H1 (cell line): ENCODE results near the gene DDI1. TPM values are rescaled to one million over a fixed set of nuclear protein-coding genes. Genes with fewer than 3 reads are reported as not detected.

Experiments
- CTCF ChIA-PET: fragments of 300-600 bp; sonication (Branson Sonifier 250); formaldehyde crosslinking; loops from one replicate; lab custom pipeline; 2021; ENCODE audit not compliant: partially characterized antibody; lab: Charles Lee
- POLR2A ChIA-PET: fragments of 300-600 bp; sonication (Branson Sonifier 250); formaldehyde crosslinking; loops from one replicate; lab custom pipeline; 2021; ENCODE audit warnings: inconsistent platforms; ENCODE audit not compliant: partially characterized antibody; lab: Charles Lee
- DNase-seq, 2 experiments: peaks; one replicate each; pipeline versions ENCODE4 v3.0.0 to v3.0.0-alpha.2; 2010 to 2022; ENCODE audit warnings: low spot score in 2 of 2, low read depth in 1 of 2, mixed read lengths in 1 of 2
- FAIRE-seq: peaks from 2 replicates; lab custom pipeline; 2011; peaks lifted over from hg19 to GRCh38; lab: Jason Lieb, UNC
- H2AFZ ChIP-seq: 2 replicates; pipeline ENCODE4 v1.8.1; 2012; ENCODE audit warnings: low read length, inconsistent platforms
- H2AK5ac ChIP-seq: 2 replicates; pipeline ENCODE4 v1.6.1; 2013; ENCODE audit warnings: low read depth, low read length
- H2BK120ac ChIP-seq: replicated peaks from 2 replicates; pipeline ENCODE3; 2013; ENCODE audit warnings: low read depth, low read length, inconsistent platforms
- H2BK12ac ChIP-seq: 2 replicates; pipeline ENCODE4 v1.6.1; 2013; ENCODE audit warnings: low read depth, low read length
- H2BK15ac ChIP-seq: 2 replicates; pipeline ENCODE4 v1.6.1; 2013; ENCODE audit warnings: low read length
- H2BK20ac ChIP-seq: 2 replicates; pipeline ENCODE4 v1.6.1; 2013; ENCODE audit warnings: low read length
- H2BK5ac ChIP-seq: 2 replicates; pipeline ENCODE4 v1.6.1; 2013; ENCODE audit warnings: low read depth, low read length
- H3K14ac ChIP-seq: 2 replicates; pipeline ENCODE4 v1.6.1; 2013; ENCODE audit warnings: inconsistent platforms; ENCODE audit not compliant: insufficient read length
- H3K18ac ChIP-seq: 2 replicates; pipeline ENCODE4 v1.6.1; 2013; ENCODE audit warnings: low read length; ENCODE audit errors: extremely low read depth
- H3K23ac ChIP-seq: 2 replicates; pipeline ENCODE4 v1.6.1; 2013; ENCODE audit warnings: inconsistent platforms; ENCODE audit not compliant: insufficient read length
- H3K23me2 ChIP-seq: 2 replicates; pipeline ENCODE4 v1.6.1; 2013; ENCODE audit warnings: low read depth, low read length
- H3K27ac ChIP-seq: 2 replicates; pipeline ENCODE4 v1.6.1; 2011; ENCODE audit warnings: low read depth, low read length, inconsistent platforms
- H3K27me3 ChIP-seq, 4 experiments: replicated peaks in 1 of 4; 1 replicate in 1 of 4; 2 replicates in 3 of 4; pipeline versions ENCODE4 v1.6.1 to v1.8.1; 2011 to 2013; ENCODE audit warnings: low read length in 3 of 4, mild to moderate bottlenecking in 3 of 4, inconsistent platforms in 2 of 4, mixed read lengths in 2 of 4, moderate library complexity in 1 of 4; ENCODE audit not compliant: control insufficient read depth in 3 of 4, insufficient read depth in 3 of 4; ENCODE audit errors: extremely low read depth in 1 of 4
- H3K36me3 ChIP-seq, 4 experiments: 2 replicates each; pipeline versions ENCODE4 v1.6.1 to v1.8.1; 2011 to 2013; ENCODE audit warnings: mild to moderate bottlenecking in 4 of 4, low read length in 3 of 4, moderate library complexity in 2 of 4, control low read depth in 1 of 4, inconsistent platforms in 1 of 4; ENCODE audit not compliant: insufficient read depth in 4 of 4, control insufficient read depth in 2 of 4
- H3K4ac ChIP-seq: replicated peaks from 2 replicates; pipeline ENCODE3; 2013; ENCODE audit warnings: low read length, low read depth, mixed read lengths, inconsistent platforms; ENCODE audit not compliant: insufficient read length
- H3K4me1 ChIP-seq, 4 experiments: replicated peaks in 1 of 4; 1 replicate in 1 of 4; 2 replicates in 3 of 4; pipeline versions ENCODE4 v1.6.1 to v1.8.1; 2011 to 2013; ENCODE audit warnings: low read length in 3 of 4, inconsistent platforms in 2 of 4, mixed read lengths in 1 of 4; ENCODE audit not compliant: insufficient read depth in 4 of 4, control insufficient read depth in 3 of 4
- H3K4me2 ChIP-seq, 2 experiments: 2 replicates each; pipeline versions ENCODE4 v1.6.1 to v1.8.1; 2011 to 2013; ENCODE audit warnings: low read depth in 2 of 2, low read length in 2 of 2, control low read depth in 1 of 2, inconsistent platforms in 1 of 2, mild to moderate bottlenecking in 1 of 2; ENCODE audit not compliant: insufficient read depth in 1 of 2
- H3K4me3 ChIP-seq, 4 experiments: fragments of 200-600, 300-600 bp in 1 of 4; sonication (generic), shearing (Covaris generic), sonication (Bioruptor Twin) in 1 of 4; 2 replicates each; pipeline versions ENCODE4 v1.5.1 to v1.8.1; 2011 to 2016; ENCODE audit warnings: low read length in 4 of 4, low read depth in 3 of 4, control low read depth in 2 of 4, inconsistent platforms in 2 of 4, mild to moderate bottlenecking in 2 of 4, mixed read lengths in 1 of 4, moderate library complexity in 1 of 4; ENCODE audit not compliant: insufficient read depth in 2 of 4; ENCODE audit errors: extremely low read depth in 1 of 4
- H3K56ac ChIP-seq: replicated peaks from 2 replicates; pipeline ENCODE3; 2013; ENCODE audit warnings: low read depth, mild to moderate bottlenecking, mixed read lengths, low read length, inconsistent platforms; ENCODE audit not compliant: insufficient read length
- H3K79me1 ChIP-seq: 2 replicates; pipeline ENCODE4 v1.6.1; 2013; ENCODE audit warnings: low read depth, low read length, control low read depth
- H3K79me2 ChIP-seq, 2 experiments: 2 replicates each; pipeline versions ENCODE4 v1.6.1 to v1.8.1; 2012 to 2013; ENCODE audit warnings: low read length in 2 of 2, mild to moderate bottlenecking in 2 of 2, inconsistent platforms in 1 of 2; ENCODE audit not compliant: insufficient read depth in 2 of 2, control insufficient read depth in 1 of 2
- H3K9ac ChIP-seq, 4 experiments: replicated peaks in 1 of 4; 1 replicate in 1 of 4; 2 replicates in 3 of 4; pipeline versions ENCODE4 v1.6.1 to v1.8.1; 2011 to 2013; ENCODE audit warnings: low read depth in 3 of 4, low read length in 3 of 4, control low read depth in 2 of 4, mild to moderate bottlenecking in 2 of 4, moderate library complexity in 2 of 4, inconsistent platforms in 1 of 4; ENCODE audit errors: extremely low read depth in 1 of 4
- H3K9me3 ChIP-seq, 2 experiments: 2 replicates each; pipeline versions ENCODE4 v1.6.1 to v1.8.1; 2012 to 2013; ENCODE audit warnings: mild to moderate bottlenecking in 2 of 2, moderate library complexity in 2 of 2, control low read depth in 1 of 2, inconsistent platforms in 1 of 2, low read depth in 1 of 2, low read length in 1 of 2, mixed read lengths in 1 of 2; ENCODE audit not compliant: insufficient read depth in 2 of 2
- H4K20me1 ChIP-seq, 2 experiments: replicated peaks in 1 of 2; 2 replicates each; pipeline versions ENCODE3 to v1.8.1; 2011 to 2013; ENCODE audit warnings: inconsistent platforms in 2 of 2, low read length in 2 of 2, mild to moderate bottlenecking in 1 of 2; ENCODE audit not compliant: insufficient read depth in 2 of 2, control insufficient read depth in 1 of 2
- H4K5ac ChIP-seq: 2 replicates; pipeline ENCODE4 v1.6.1; 2013; ENCODE audit warnings: low read length, low read depth, mixed read lengths, inconsistent platforms; ENCODE audit not compliant: insufficient read length
- H4K8ac ChIP-seq: 2 replicates; pipeline ENCODE4 v1.8.0; 2013; ENCODE audit warnings: mild to moderate bottlenecking, moderate library complexity, low read length, inconsistent platforms; ENCODE audit not compliant: insufficient read depth; ENCODE audit errors: extremely low read depth
- H4K91ac ChIP-seq: replicated peaks from 2 replicates; pipeline ENCODE3; 2013; ENCODE audit warnings: low read length, mixed read lengths, inconsistent platforms; ENCODE audit not compliant: insufficient read length
- SIX5 ChIP-seq: IDR thresholded peaks from 2 replicates; pipeline ENCODE4 v1.6.1; 2011; ENCODE audit warnings: mild to moderate bottlenecking, low read depth, low read length
- WGBS, 2 experiments: shearing (Covaris generic) in 1 of 2; methylation state at CpG; one replicate each; pipeline versions ENCODE4 v1.1.6 to v1.1.7; 2013 to 2015; ENCODE audit warnings: low lambda C conversion rate in 2 of 2, mixed read lengths in 2 of 2, inconsistent platforms in 1 of 2, low coverage in 1 of 2, missing lambda C conversion rate in 1 of 2; ENCODE audit not compliant: insufficient replicate concordance in 2 of 2, insufficient coverage in 1 of 2, insufficient read length in 1 of 2; ENCODE audit errors: extremely low coverage in 1 of 2, missing lambda C conversion rate in 1 of 2; 5-methylcytosine and 5-hydroxymethylcytosine counted together
- polyA plus RNA-seq, 7 experiments: library from polyadenylated mRNA; depleted of rRNA in 3 of 7; stranded (reverse) in 5 of 7; unstranded in 2 of 7; fragments of >200 nt in 5 of 7; fragments of 200-250 nt in 2 of 7; gene quantifications; 1 replicate in 5 of 7; 2 replicates in 1 of 7; 4 replicates in 1 of 7; pipeline versions ENCODE4 v1.2.1 to v1.2.3, GENCODE V29; 2011 to 2013; ENCODE audit warnings: missing spikeins in 2 of 7, mixed read lengths in 2 of 7
- total RNA-seq: library from RNA; stranded (reverse); fragmentation: NEBNext Ultra II Directional; extraction: Animal tissue kit (Norgen Biotek cat#: 25700); gene quantifications from 2 replicates; pipeline ENCODE4 v1.2.1, GENCODE V29; 2021

DDI1 gene
- total and polyA plus RNA-seq, 2 of the 8 experiments (the other 6 are each of a cell fraction or from before 2014, with no cell fraction given) = not detected

DNA sequence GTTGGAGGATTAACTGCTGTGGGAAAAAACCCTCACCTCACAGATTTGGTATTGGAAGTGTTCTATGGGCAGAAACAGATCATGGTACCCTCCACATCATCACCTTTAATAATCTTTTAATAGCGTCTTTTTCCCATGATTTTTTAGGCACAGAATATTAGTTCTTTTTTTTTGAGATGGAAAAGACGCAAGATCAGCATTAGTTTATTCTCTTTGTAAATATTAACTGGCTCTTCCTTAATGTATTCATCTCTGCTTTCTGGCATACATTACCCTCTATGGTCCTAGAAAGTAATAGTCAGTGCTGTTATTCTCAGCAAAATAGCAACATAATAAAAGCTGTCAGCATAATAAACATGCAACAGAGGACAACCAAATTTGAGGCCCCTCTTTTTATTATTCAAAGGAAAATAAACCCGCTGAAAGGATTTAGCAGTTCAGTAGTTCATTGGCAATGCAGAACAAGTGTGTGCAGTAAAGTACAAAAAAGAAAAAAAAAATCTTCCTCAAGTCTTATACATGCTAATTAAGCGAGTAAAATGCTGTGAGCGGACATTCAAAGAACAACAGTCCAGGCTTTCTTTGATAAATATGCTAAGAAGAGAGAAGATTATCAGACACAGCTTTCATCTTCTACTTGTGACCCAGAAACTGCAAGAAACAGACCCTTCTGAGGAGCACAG, 37.5 kb upstream of the DDI1 start:
- DNase-seq (no peak), FAIRE-seq (no peak)
- Histone ChIP-seq H4K20me1 (peaks cover 0 to 1% of the 10 kb centered on the region in 2 experiments), H2BK12ac (no peak overlapping the region), H3K27me3 (no peaks in the 10 kb centered on the region), H3K9me3 (no peaks in the 10 kb centered on the region), H2BK5ac (no peak overlapping the region), H2BK20ac (no peak overlapping the region), H3K36me3 (no peaks in the 10 kb centered on the region), H4K8ac (no peak overlapping the region), H3K18ac (no peak overlapping the region), H3K23me2 (no peaks in the 10 kb centered on the region), H2BK120ac (no peak overlapping the region), H3K4me2 (no peak overlapping the region), H2AFZ (no peak overlapping the region), H4K91ac (no peak overlapping the region), H3K4me3 (no peak overlapping the region), H3K9ac (no peak overlapping the region), H3K14ac (no peak overlapping the region), H3K23ac (no peak overlapping the region), H2BK15ac (no peak overlapping the region), H2AK5ac (no peak overlapping the region), H3K4ac (no peak overlapping the region), H3K79me1 (no peaks in the 10 kb centered on the region), H3K79me2 (no peaks in the 10 kb centered on the region), H3K56ac (no peak overlapping the region), H3K27ac (no peak overlapping the region), H4K5ac (no peak overlapping the region), H3K4me1 (no peaks in the 10 kb centered on the region)
- CTCF ChIA-PET = interaction anchor here (0.8 to 1.3 kb wide), 2 partner anchors 11 to 15 kb away, joined by 3 read pairs; no protein-coding TSS in a partner anchor
- 91% methylated on average over 5 of the region's 5 CpGs; no CpG with 5 or more reads in 1 of the 2 experiments for WGBS, 2 experiments
- TF ChIP-seq SIX5 = no peak
- POLR2A ChIA-PET = no interaction called here
